GM10266 (cell line): ENCODE results near the gene UQCR11.

Source experiments
- DNase-seq: peaks from one replicate; pipeline ENCODE4 v3.0.0; 2012; ENCODE audit errors: extremely low spot score
- TF ChIP-seq, protein P1 (sequence below): IDR thresholded peaks from 2 replicates; pipeline ENCODE4 v1.5.1; 2012; ENCODE audit warnings: mild to moderate bottlenecking, low read depth; ENCODE audit not compliant: control insufficient read depth, insufficient read depth; ENCODE audit errors: missing control alignments

Gene UQCR11

DNA sequence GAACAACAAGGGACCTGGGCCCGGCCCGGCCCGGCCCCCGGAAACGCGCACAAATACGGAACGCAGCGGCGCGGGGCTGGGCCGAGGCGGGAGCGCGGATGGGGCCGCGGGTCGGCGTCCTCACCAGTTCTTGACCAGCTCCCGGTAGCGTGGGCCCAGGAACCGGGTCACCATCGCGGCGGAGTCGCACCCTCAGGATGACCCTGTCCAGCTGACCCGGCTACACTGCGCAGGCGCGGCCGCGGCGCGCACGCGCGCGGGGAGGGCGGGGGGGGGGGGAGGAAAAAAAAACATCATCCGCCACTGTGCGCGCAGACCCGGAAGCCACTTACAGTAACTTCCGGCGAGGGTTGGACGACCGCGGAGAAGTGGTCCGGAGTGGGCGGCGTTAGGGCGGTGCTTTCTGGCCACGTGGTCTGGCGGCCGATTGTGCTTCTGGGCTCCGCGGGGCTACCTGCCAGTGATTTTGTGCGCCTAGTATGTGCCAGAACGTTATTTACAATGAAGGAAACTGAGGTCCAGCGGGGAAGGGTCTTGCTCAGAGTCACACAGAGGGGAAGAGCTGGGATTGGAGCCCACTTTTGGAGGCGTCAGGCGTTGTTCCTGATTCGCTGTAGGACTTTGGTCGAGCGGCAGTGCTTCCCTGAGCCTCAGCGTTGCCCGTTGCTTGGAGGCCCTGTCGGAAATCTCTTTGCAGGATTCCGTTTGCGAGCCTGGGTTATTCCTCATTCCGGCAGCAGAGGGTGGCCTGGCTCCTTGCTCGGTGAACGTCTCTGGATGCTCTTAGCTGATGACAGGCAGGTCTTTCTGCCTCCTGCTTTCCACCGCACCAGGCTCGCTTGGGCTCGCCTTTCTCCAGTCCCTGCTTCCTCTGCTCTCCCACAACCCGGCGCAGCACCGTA is at the start of gene UQCR11:
Gene UQCR11, minus strand, starts transcription at position 227 of the 902 bp plus-strand sequence. Its CDS starts 53 bp downstream, at position 174.
- TF ChIP-seq, protein P1, sequence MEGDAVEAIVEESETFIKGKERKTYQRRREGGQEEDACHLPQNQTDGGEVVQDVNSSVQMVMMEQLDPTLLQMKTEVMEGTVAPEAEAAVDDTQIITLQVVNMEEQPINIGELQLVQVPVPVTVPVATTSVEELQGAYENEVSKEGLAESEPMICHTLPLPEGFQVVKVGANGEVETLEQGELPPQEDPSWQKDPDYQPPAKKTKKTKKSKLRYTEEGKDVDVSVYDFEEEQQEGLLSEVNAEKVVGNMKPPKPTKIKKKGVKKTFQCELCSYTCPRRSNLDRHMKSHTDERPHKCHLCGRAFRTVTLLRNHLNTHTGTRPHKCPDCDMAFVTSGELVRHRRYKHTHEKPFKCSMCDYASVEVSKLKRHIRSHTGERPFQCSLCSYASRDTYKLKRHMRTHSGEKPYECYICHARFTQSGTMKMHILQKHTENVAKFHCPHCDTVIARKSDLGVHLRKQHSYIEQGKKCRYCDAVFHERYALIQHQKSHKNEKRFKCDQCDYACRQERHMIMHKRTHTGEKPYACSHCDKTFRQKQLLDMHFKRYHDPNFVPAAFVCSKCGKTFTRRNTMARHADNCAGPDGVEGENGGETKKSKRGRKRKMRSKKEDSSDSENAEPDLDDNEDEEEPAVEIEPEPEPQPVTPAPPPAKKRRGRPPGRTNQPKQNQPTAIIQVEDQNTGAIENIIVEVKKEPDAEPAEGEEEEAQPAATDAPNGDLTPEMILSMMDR = peak; percentile 71

DNA sequence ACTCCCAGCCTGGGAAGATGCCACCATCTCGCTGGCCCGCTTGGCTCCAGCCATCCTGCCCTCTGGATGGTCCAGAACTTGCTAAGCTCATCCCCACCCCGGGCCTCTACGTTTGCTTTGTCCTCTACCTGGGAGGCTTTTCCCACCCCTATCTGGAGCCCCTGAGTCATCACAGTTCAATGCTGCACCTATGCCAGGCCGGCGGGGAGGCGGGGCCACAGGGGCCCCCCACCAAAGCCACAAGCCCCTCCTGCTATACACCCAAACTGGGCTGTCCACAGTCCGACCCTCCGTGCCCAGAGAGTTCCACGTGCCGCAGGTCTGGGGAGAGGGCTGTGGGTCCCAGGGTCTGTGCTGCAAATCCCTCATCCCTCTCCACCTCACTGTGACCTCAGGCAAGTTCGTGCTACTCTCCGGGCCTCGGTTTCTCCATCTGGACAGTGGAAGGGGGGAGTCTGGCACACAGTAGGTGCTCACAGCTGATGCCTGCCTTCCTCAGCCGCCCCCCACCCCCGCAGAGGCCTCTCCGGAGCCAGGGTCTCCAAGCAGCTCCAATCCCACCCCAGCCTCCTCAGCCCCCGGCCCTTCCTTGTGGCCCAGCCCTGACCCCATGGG is 49.0 kb upstream of the UQCR11 start:
- no peak for DNase-seq
- TF ChIP-seq, protein P1 = no peak

More for the DNA sequence above, at the start of gene UQCR11:
- peak; percentile 99 for DNase-seq

DNA sequence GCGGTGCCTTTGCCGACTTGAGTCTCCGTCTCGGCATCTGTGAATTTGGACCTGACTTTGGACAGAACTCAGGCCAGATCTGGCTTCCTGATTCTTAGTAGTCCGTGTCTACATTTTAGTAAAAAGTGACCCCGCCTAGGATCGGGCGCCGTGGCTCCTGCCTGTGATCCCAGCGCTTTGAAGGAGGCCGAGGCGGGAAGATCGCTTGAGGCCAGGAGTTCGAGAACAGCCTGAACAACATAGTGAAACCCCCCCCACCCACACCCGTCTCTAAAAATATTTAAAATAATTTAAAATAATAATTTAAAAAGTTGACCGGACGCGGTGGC is 48.0 kb upstream of the UQCR11 start:
- no peak for DNase-seq
- TF ChIP-seq, protein P1 = no peak

DNA sequence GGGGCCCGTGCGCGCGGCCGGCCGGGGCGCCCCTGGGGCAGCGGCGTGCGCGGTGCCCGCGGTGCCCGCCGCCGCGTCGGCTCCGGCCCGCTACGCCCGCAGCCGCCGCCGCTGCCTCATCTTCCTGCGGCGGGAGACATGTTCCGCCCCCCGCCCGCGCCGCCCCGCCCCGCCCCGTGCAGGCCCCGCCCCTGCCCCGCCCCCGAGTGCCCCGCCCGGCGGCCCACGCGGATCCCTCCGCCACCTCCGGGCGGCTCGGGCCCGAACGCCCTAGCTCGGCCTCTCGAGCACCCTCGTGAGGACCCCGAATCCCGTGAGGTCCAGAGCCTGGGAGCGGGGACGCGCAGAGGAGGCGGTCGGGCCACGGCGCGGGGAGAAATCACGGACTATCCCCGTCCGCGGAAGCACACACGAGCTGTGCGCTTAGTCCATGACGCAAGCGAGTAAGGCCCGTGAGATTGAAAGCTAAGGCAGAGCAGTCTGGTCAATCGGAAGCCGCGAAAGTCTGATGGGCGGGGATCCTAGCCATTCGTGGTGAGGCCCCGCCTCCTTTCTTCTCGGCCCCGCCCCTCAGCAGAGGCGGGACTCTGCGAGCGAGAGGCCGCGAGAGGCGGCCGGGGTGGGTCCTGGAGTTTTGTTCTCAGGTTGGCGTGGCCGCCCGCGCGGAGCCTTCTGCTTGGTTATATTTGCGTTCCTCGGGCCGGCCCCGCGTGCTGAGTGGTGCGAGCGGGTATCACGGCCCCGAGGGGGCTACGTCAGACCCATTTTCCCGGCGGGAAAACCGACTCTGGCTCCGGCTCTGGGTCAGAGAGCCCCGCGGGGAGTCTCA is 47.4 kb upstream of the UQCR11 start, which contains the start of gene TCF3:
Gene TCF3, minus strand, starts transcription at position 145 of the 829 bp plus-strand sequence. CDS start 2,367 bp downstream, outside the sequence.
- TF ChIP-seq, protein P1 = no peak
- DNase-seq = peak; percentile 100

DNA sequence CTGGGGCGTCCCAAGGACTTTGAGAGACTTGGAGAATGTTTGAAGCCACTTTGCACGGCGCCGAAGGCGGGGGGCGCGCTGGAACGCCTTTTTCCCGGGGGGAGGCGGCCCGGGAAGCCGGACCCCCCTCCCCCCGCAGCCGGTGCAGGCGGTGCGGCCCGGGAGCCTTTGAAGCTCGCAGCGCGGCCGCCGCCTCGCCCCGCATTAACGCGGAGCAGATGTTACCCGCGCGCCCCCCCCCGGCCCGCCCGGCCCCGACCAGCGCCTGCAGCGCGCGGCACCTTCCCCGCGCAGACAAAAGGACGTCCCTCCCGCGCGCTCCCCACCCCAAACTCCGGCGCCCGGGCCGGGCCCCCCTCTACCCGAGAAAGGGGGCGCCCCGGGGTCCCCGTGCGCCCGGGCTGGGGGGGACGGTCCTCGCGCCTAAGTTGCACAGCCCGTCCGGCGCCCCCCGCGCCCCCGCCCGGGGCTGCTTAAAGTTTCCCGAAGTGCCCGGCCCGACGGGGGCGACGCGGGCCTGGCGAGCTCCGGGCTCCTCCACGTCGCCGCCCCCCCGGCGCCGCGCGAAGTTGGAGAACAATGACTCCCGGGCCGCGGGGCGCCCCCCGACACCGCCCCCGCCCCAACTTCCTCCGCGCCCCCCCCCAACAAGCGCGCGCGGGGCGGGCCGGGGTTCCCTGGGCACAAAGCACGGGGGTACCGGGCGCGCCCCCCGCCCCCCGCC is 46.5 kb upstream of the UQCR11 start:
- DNase-seq = no peak
- TF ChIP-seq, protein P1 = no peak

DNA sequence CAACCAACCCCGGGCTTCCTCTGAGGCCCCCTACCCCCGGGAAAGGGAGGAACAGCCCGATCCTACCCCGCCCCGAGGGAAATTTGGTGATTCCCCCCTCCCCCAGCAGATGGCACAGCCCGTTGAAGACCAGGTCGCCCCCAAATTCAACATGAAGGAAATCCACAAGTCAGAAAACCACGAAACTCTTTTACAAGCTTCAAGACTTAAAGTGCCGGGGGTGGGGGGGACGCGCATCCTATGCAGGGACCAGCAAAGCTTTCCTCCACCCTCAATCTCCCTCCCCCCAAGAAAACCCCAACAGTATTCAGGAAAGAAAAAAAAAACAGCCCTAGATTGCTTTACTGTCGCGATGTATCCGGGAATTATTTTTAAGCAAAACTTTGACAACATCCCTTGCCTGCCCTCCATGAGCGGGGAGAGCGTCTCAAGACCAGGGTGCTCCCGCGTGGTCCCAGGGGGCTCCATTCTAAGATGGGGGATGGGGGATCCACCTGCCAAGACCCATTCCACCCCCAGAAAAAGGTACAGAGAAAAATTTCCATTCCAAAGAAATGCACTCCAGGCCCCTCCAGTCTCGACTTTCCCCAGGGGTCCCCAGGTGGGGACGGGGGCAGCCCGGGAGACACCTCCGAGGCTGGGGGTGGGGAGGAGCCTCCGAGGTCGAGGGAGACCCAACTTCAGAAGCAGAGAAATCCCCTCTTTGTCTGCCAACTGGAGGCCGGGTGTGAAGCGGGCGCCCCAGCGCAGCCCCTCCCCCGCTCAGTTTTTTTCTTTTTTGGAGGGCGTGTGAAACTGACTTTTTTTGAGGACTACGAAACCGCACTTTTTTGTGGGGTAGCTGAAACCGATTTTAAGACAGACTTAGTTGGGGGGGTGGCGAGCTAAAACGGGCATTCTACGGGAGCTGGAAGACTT is 45.6 kb upstream of the UQCR11 start:
- TF ChIP-seq, protein P1 = no peak
- peak; percentile 81 for DNase-seq
